ENCODE measurements around the gene CNIH4. TPM values are rescaled to one million over a fixed set of nuclear protein-coding genes. Genes with fewer than 3 reads are reported as not detected.

CNIH4 gene
- total RNA-seq, 2 donors from 2014 or later = 31.0 to 55.5 TPM

DNA sequence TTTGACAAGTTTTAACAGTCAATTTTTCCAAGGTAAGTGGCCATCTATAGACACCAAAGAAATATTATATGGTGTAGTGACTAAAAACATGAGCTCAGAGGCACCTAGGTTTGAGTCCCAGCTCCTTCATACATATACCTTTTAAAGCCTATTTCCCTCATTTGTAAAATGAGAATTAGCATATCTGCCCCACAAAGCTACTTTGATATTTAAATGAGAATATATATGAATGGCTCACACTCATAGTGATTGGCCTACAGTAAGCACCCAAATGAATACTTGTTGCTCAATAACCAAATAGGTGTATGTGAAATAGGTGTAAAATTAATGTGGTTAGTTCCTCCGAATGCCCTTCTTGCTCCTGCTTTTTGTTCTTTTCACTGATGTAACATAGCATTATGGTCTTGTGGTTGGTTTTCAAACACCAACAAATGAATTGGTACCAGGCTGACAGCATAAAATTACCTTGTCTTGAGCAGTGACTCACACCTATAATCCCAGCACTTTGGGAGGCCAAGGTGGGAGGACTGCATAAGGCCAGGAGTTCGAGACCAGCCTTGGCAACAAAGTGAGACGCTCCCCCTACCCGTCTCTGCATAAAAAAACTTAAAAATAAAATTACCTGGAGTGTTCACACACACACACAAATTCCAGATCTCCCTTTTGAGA is 25.3 kb downstream of the CNIH4 start:
- H3K27me3 ChIP-seq (replicated peaks; ENCODE audit: insufficient read depth) = no peaks in the 10 kb centered on the region
- H3K4me1 ChIP-seq (ENCODE audit: control insufficient read depth in 1 of 2, low read depth in 2 of 2) = peaks cover 12% of the 10 kb centered on the region in 2 donors
- TF ChIP-seq CTCF (IDR thresholded peaks at IDR 0.05) = no peak
- H3K4me3 ChIP-seq = no peak overlapping the region
- H3K27ac ChIP-seq = no peak overlapping the region
- DNase-seq (ENCODE audit: low spot score) (no peak), ATAC-seq (ENCODE audit: insufficient number of reproducible peaks, low FRiP score, low read depth) (no peak)
- H3K9me3 ChIP-seq = no peaks in the 10 kb centered on the region
- H3K36me3 ChIP-seq = no peaks in the 10 kb centered on the region

DNA sequence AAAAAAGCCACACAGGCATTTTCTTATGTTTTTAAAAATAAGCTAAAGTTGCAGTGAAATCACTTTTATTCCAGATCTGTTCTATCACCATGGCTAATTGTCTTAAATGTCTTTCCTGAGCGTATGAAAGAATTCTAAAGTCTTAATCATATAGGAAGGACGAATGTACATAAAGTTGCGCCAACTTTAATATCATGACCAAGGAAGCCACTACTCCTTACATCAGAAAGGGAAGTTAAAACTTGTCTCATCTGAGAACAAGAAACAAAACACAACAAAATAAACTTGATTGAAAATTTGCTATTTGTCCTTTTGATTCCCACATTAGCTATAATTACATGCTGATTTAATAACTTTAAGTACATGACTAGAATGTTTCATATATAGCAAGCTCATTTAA is 26.5 kb downstream of the CNIH4 start:
- DNase-seq (ENCODE audit: low spot score) = no peak
- no peak overlapping the region for H3K27ac ChIP-seq
- no peak overlapping the region for H3K4me3 ChIP-seq
- H3K27me3 ChIP-seq (replicated peaks; ENCODE audit: insufficient read depth) = no peaks in the 10 kb centered on the region
- no peak for ATAC-seq (ENCODE audit: insufficient number of reproducible peaks, low FRiP score, low read depth)
- H3K9me3 ChIP-seq = no peaks in the 10 kb centered on the region
- no peak for TF ChIP-seq CTCF (IDR thresholded peaks at IDR 0.05)
- H3K4me1 ChIP-seq (ENCODE audit: control insufficient read depth in 1 of 2, low read depth in 2 of 2) = peaks cover 0 to 2% of the 10 kb centered on the region in 2 donors
- H3K36me3 ChIP-seq = no peaks in the 10 kb centered on the region

GRCh38 chr1:224387302-224387912 is 30.7 kb downstream of the CNIH4 start:
- Histone ChIP-seq H3K27ac (no peak overlapping the region), H3K36me3 (peaks cover 22% of the 10 kb centered on the region), H3K27me3 (replicated peaks; ENCODE audit: insufficient read depth) (no peaks in the 10 kb centered on the region), H3K4me3 (no peak overlapping the region), H3K9me3 (no peaks in the 10 kb centered on the region), H3K4me1 (ENCODE audit: control insufficient read depth in 1 of 2, low read depth in 2 of 2) (no peaks in the 10 kb centered on the region)
- TF ChIP-seq CTCF (IDR thresholded peaks at IDR 0.05) = no peak
- DNase-seq (ENCODE audit: low spot score) (no peak), ATAC-seq (ENCODE audit: insufficient number of reproducible peaks, low FRiP score, low read depth) (no peak)

DNA sequence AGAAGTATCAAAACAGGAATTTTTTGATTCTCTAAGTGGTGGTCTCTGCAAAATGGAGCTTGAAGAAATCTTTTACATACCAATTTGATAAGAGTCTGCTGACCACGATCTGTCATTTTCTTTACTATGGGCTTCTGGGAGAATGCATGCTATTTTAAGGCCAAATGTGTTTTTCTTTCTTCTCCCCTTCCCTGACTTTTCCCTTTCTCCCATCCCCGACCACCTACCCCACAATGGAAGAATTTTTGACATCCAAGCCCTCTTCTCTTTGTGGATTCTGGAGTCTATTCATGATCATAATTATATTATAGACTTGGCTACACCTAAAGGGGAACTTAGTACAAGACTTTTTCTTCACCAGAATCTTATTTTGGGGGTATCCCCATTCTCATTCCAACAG is 31.3 kb downstream of the CNIH4 start:
- no peaks in the 10 kb centered on the region for H3K27me3 ChIP-seq (replicated peaks; ENCODE audit: insufficient read depth)
- DNase-seq (ENCODE audit: low spot score) (no peak), ATAC-seq (ENCODE audit: insufficient number of reproducible peaks, low FRiP score, low read depth) (no peak)
- TF ChIP-seq CTCF (IDR thresholded peaks at IDR 0.05) = no peak
- no peak overlapping the region for H3K4me3 ChIP-seq
- H3K27ac ChIP-seq = no peak overlapping the region
- H3K36me3 ChIP-seq = peaks cover 22% of the 10 kb centered on the region
- H3K4me1 ChIP-seq (ENCODE audit: control insufficient read depth in 1 of 2, low read depth in 2 of 2) = no peaks in the 10 kb centered on the region
- no peaks in the 10 kb centered on the region for H3K9me3 ChIP-seq

DNA sequence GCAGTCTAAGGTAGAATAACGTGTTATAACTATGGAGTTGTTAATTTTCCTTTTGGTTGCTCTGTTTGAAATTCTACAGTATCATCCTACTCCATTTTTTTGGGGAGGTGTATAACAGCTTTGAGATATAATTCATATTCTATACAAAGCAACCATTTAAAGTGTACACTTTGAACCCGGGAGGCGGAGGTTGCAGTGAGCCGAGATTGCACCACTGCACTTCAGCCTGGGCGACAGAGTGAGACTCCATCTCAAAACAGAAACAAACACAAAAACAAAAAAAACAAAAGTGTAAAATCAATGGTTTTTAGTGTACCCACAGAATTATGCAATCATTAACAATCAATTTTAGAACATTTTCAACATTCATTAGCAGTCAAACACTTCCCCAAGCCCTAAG is 33.8 kb downstream of the CNIH4 start:
- Histone ChIP-seq H3K4me1 (ENCODE audit: control insufficient read depth in 1 of 2, low read depth in 2 of 2) (no peaks in the 10 kb centered on the region), H3K27ac (no peak overlapping the region), H3K27me3 (replicated peaks; ENCODE audit: insufficient read depth) (no peaks in the 10 kb centered on the region), H3K9me3 (no peaks in the 10 kb centered on the region), H3K4me3 (no peak overlapping the region), H3K36me3 (peaks cover 38% of the 10 kb centered on the region)
- TF ChIP-seq CTCF (IDR thresholded peaks at IDR 0.05) = no peak
- no peak for DNase-seq (ENCODE audit: low spot score)
- no peak for ATAC-seq (ENCODE audit: insufficient number of reproducible peaks, low FRiP score, low read depth)

Data from thoracic aorta (tissue), 2 donors.